GM10266 (cell line): ENCODE measurements around the gene IFIT3.

Experiments used
- DNase-seq: peaks from one replicate; pipeline ENCODE4 v3.0.0; 2012; ENCODE audit errors: extremely low spot score
- CTCF ChIP-seq: IDR thresholded peaks from 2 replicates; pipeline ENCODE4 v1.5.1; 2012; ENCODE audit warnings: mild to moderate bottlenecking, low read depth; ENCODE audit not compliant: control insufficient read depth, insufficient read depth; ENCODE audit errors: missing control alignments

IFIT3 gene

GRCh38 chr10:89304446-89304845 lies 23.4 kb upstream of the IFIT3 start:
- TF ChIP-seq CTCF: no peak
- DNase-seq: no peak

GRCh38 chr10:89304925-89305324 lies 22.9 kb upstream of the IFIT3 start:
- DNase-seq: no peak
- no peak for TF ChIP-seq CTCF

GRCh38 chr10:89305766-89306433 lies 21.9 kb upstream of the IFIT3 start:
- no peak for TF ChIP-seq CTCF
- DNase-seq: no peak

GRCh38 chr10:89306434-89307268 lies 21.1 kb upstream of the IFIT3 start:
- no peak for DNase-seq
- no peak for TF ChIP-seq CTCF

- DNase-seq: no peak
- TF ChIP-seq CTCF: no peak
Observed at GRCh38 chr10:89307269-89307577, 20.6 kb upstream of the IFIT3 start.

GRCh38 chr10:89308266-89308665 lies 19.5 kb upstream of the IFIT3 start:
- no peak for TF ChIP-seq CTCF
- no peak for DNase-seq

GRCh38 chr10:89308736-89309135 lies 19.1 kb upstream of the IFIT3 start:
- no peak for DNase-seq
- no peak for TF ChIP-seq CTCF
